Activated CD8-positive, alpha-beta memory T cell treated with anti-CD3 and anti-CD28 coated beads, Interleukin-2, amount 50 U/mL, for 24 hours (primary cell): ENCODE data around the gene PIK3R6.

Experiments used
- DNase-seq: peaks from one replicate; pipeline ENCODE4 v3.0.0-alpha.2; 2020; ENCODE audit errors: extremely low read depth

PIK3R6 gene

GRCh38 chr17:8855477-8856204 lies 11.8 kb downstream of the PIK3R6 start:
- DNase-seq = no peak

- DNase-seq = no peak
Measured at GRCh38 chr17:8851600-8851999, 15.9 kb downstream of the PIK3R6 start.

DNA sequence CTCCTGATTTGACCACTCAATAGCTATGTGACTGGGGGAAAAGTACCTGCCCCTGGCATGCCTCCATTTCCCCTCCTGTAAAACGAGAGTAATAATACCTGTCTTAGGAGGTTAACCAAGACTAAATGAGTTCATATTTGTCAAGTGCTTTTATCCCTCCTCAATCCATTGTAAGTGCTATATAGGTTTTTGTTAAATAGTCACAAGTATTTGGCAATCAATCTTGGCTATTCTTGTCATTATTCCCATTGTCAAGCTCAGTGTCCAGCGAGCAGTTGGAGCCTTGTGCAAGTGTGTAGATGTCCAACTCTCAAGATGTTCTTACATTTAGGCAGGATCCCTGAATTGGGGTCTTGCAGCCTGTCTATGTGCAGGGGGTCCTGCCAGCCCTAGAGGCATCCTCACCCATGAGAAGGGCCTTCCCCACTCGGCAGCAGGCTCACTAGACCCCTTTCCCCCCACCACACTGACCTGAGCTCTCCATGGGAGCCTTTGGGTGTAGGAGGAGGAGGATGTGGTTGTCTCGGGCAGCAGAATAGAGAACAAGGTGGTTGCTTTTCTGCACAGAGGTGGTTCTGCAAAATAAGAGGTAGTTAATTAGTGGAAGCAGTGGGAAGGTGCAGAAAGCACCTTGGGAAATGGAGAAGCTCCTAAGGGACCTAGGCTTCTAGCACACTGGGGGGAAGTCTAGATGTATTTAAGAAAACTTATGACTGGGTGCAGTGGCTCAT lies 18.0 kb downstream of the PIK3R6 start:
- DNase-seq = no peak

GRCh38 chr17:8847891-8848290 lies 19.6 kb downstream of the PIK3R6 start:
- DNase-seq = no peak

DNA sequence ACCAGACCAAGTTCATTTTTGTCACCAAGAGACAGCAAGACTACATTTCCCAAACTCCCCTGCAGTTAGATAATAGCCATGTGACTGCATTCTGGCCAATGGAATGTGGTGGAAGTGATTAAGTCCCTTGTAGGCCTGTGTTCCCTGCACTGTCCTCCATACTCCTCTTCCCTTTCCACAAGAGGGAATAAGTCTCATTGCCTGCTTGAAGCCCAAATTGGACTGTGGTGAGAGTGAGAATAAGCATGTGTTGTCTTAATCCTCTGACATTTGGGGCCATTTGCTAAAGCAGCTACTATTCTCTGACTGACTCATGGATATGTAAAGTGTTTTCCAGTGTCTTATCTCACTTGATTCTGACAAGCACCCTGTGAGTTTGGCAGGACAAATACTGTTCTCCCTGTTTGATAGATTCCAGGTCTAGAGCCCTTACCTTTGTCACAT lies 20.7 kb downstream of the PIK3R6 start:
- DNase-seq = no peak

GRCh38 chr17:8844229-8845218 lies 22.9 kb downstream of the PIK3R6 start:
- no peak for DNase-seq

DNA sequence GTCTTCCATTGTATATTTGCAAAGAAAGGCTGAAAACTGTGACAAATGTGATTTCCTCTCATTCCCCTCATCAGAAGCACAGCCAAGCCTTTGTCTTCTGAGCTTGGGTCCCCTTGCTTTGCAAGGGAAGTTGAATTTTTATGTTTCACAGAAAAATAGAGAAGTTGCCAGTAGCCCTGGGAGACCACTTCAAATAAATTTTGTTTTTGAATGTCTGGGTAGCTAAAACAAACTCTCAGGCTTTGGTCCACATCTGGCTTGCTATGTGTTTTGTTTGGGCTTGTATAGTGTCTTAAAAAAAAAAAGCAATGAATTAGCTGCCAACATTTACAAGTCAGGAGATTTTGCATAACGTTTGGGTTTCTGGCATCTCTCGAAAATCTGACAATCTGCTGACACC lies 24.1 kb downstream of the PIK3R6 start:
- DNase-seq = no peak

DNA sequence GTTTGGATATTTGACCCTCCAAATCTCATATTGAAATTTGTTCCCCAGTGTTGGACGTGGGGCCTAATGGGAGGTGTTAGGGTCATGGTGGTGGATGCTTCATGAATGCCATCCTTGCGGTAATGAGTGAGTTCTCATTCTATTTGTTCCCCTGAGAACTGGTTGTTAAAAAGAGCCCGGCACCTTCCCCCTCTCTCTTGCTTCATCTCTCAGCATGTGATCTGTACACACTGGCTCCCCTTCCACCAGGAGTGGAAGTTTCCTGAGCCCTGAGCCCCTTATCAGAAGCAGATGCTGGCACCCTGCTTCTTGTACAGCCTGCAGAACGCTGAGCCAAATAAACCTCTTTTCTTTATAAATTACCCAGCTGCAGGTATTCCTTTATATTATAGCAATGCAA lies 25.6 kb downstream of the PIK3R6 start:
- DNase-seq = no peak

DNA sequence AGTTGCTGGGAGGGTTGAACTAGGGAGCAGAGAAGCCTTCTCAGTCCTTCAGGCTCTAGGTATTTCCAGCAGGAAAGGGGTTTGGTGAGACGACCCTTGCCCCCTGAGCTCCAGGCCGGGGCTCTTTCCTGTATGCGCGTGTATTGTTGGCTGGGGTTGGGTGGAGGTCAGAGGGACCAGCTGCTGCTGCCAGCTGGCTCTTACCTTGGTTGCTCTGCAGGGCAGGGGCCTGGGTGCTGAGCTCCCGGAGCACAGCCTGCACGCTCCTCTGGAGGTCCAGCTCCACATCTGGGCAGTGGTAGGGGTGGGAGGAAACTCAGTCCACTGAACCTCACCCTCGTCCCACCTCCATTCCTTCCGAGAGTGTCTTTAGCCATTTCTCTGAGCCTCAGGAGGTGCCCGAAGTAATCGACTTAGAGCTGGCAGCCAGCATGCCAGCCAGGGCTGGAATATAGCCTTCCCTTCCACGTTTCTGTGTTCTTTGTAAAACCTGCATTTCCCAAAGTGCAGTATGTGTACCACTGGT lies 28.0 kb downstream of the PIK3R6 start:
- DNase-seq = no peak

DNA sequence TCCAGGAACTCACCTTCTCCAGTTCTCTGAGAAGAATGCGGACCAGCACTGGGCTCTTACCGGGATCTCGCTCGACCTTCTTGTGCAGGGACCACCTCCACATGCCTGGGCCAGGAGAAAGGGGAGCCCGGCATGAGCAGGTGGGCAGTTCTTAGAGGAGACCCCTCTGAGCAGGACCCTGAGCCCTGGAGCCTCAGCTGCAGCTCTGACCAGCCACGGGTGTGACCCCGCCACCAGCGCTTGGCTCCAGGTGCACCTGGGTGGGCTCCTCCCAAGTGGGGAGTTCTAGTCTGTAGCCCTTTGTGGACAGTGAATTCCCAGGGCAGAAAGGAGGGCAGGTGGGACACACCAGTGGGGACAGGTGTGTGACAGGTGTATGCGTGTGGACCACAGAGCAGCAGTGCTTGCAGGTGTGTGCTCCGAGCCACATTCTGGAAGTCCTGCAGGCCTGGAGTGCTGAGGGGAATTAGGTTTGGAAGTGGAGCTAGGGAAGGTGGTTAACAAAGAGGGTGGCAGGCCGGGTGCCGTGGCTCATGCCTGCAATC lies 28.9 kb downstream of the PIK3R6 start:
- no peak for DNase-seq

DNA sequence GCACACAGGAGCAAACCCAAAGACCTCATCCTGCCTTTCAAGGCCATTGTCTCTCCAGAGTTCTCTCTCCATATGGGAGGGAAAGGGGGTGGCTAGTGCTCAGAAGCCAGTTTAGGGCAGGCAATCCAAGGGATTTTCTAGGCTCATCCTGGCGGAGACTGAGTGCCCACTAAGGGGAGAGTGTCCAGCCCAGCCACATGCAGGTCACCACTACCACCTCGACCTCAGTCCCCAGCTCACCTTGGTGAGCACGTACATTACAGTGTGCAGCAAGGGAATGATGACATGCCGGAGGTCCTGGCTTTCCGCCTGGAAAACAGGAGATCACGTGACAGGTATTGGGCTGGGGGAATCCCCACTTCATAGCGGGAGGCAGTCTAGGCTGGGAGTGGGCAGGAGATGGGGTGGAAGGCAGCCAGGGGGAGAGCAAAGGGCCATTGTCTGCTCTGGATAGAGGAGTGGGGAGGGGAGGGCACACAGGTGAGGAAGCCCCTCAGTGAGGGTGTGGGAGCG lies 29.9 kb downstream of the PIK3R6 start:
- no peak for DNase-seq

DNA sequence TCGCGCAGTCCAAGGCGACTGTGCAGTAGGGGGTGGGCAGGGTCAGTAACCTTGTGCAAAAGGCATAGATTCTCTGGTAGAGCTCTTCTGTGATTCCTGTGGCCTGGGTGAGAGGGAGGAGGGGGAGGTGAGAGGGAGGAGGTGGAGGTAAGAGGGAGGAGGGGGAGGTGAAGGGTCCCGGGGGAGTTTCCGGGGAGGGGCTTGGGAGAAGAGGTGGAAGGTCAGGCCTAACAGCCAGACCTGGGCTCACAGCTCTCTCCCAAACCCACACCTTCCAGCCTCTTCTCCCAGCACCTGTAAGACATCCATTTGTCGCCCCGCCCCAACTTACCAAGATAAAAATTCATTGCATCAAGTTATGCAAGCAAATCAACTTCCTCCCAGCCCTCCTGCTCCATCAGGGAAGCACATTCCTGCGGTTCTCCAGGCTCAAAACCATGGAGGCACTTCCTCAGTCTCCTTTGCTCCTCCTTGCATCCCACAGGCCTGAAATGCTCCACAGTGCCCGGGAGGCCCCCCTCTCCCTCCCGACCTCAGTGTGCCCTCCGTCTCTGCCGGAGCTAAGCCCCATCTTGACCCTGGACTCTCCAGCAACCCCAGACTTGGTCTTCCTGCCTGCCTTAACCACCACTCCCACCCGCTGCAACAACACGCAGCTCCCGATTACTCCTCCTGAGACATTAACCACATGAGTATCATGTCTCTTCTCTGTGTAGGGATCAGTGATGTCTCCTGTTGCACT lies 30.5 kb downstream of the PIK3R6 start:
- DNase-seq = no peak

DNA sequence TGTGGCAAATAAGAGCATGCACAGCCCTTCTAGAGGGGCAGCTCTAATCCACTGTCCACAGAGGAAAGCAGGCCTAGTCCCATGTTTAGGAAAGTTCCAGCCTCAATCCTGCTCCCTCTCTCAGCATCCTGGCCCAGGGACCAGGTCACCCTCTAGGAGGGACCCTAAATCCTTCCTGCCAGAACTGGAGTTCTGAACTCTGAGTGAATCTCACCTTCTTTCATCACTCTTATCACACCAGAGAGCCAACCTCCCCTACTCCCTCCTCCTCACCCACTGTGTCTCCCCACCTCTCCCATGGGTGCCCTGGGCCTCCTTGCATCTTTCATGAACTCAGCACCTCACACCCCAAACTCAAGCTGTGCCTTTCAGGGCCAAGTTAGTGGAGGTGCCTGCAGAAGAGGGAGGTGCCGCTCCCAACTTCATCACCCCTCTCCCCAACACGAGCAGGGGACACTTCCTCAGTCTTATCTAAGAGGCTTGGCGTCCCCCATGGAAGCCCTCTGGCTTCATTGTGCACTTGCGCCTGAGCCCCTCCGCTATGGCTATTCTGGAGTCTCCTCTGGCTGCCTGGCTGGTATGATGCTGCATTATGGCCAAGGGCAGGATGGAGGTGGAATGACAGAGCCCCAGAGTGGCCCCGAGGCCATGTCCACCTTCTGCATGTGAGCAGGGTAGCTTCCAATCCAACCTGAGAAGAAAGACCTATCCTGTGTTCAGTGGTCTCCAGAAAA lies 31.7 kb downstream of the PIK3R6 start:
- DNase-seq = no peak

DNA sequence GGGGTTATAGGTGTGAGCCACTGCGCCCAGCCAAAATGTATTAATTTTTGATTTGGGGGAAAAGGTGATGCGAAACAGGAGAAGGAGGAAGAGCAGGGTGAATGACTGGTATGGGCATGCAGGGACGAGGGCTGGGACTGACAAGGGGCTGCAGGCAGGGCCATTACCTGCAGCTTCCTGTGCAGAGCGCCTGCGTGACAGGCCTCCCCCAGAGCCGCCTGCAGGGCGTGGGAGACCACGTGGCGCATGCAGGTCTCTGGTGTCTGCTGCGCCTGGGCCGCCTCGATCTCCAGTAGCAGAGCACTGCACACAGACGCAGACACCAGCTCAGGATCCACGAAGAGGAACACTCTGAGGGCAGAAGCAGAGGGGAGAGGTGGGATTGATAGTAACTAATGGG lies 32.4 kb downstream of the PIK3R6 start:
- DNase-seq = no peak

- DNase-seq = no peak
Measured at GRCh38 chr17:8832711-8833352, 34.6 kb downstream of the PIK3R6 start.

DNA sequence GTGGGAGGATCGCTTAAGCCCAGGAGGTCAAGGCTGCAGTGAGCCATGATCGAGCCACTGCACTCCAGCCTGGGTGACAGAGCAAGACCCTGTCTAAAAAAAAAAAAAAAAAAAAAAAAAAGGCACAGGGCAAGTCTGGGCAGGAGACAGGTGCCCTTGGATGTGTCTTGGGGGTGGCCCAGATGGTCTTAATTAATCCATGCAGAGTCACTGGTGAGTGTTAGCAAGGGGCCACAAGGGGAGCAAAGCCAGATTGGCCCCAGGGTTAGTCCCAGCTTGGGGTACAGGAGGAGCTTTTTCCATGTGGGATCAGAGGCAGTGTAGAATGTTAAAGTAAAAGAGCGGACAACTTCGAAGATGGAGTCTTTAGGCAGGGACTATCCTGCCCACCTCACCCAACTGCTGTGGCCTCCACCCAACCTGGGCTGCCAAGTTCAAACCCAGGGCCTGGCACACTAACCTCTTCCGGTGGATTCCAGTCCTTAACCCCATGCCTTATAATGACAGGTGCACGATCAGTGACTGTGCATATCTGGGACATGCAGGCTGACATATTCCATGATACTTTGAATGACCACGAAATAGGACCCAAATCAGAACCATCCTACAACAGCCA lies 36.1 kb downstream of the PIK3R6 start:
- DNase-seq = no peak

- no peak for DNase-seq
Measured at GRCh38 chr17:8830141-8830540, 37.3 kb downstream of the PIK3R6 start.

DNA sequence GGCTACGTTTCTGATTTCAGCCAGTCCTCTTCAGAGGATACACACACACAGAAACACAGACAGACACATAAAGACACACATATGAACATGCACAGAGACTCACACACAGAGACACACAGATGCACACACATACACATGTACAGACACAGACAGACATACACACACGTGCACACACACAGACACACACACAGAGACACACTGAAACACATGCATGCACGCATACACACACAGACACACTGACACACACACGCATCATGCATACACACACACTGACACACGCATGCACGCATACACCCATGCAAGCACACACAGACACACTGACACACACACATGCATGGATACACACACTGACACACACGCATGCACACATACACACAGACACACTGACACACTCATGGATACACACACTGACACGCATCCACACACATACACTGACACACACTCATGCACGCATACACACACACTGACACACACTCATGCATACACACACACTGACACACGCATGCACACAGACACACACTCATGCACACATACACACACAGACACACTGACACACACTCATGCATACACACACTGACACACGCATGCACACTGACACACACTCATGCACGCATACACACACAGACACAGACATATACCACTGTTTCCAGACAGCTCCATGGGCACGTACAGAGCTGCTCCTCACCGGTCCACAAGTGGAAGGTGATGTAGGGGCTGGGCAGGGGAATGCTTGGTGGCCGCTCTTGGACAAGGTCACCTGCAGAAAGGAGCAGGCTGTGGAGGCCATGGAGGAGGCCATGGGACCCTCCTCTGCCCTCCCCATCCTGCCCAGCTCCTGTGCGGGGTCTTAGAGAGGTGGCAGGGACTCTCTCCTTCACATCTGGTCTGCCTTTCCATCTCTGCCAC lies 38.2 kb downstream of the PIK3R6 start:
- DNase-seq = no peak
